Stimulated activated CD4-positive, alpha-beta T cell treated with anti-CD3 and anti-CD28 coated beads, Interleukin-4, amount 100 ng/mL, for 1 hour (primary cell): ENCODE measurements around the gene SERPINB1.

Experiments
- DNase-seq: peaks from one replicate; pipeline ENCODE4 v3.0.0-alpha.2; 2020

SERPINB1 gene

DNA sequence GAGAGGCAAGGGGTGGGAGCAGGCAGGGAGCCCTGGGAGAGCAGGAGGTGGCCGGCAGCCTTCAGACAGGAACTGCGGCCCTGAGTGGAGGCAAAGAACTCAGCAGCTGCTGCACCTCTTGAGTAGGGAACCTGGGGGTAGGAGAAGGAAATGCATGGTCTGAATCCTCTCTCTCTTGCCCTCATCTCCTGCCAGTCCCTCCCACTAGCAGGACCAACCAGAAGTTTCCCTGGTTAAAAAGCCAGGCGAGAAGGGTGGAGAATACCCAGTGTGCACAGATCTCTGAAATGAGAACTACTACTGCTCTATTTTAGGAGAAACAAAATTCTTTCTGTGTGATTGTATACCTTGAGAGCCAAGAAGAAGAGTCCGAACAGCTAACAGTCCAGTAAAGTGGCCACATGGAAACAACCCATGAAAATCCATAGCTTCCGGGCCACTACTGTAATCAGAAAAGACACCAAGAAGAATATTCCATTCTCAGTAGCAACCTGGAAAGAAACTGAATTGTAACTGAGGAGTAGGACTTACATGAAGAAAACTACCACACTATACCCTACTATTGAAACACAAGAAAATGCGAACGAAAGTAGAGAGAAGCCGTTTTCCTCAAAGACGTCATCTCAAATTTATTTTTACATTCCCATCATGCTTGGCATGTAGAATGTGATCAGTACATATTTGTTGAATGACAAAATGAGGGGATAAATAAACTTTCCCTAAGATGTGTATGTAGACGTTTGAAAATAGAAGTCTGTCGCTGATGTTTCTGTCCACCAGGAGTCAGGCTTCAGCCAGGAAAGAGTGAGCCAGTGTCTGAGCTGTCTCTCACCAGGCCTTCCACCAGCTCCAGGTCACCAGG lies 50.8 kb downstream of the SERPINB1 start:
- peak; percentile 39 for DNase-seq

DNA sequence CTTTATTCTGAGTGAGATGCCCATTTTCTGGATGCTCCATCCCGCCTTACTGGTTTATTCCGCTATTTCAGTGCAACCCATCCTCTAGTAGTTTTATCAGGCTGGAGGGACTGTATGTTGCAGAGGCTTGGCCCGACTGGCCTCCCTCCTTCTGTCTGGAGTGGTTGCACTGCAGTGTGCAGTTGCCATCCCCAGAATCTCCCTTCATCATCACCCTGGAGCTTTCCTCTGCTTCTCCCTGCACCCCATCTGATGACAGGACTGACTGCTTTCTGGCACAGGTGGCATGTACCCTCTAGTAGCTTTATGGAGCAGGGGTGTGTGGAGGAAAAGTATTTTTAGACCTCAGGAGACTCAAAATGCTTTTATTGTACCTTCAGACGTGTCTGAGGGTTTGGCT lies 55.4 kb downstream of the SERPINB1 start:
- DNase-seq = no peak

- no peak for DNase-seq
Observed at GRCh38 chr6:2784930-2785329, 56.7 kb downstream of the SERPINB1 start.

DNA sequence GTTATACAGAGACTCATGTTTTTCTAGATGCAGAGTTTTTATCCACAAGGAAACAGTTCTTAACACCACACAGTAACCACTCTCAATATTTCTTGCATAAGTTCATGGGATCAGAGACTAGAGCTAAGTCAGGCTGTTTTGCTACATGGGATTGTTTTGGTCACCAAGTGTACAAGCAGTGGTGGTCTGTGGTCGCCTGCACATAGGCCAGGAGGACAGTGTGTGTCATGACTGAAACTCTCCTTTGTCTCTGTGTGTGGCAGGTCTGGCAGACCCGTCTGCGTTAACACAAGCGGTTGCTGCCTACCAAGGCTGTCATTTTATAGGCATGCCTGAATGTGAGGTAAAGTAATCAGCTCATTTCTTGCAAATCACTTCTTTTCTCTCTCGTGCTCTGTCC lies 57.6 kb downstream of the SERPINB1 start:
- no peak for DNase-seq

- no peak for DNase-seq
Observed at GRCh38 chr6:2783188-2783963, 58.3 kb downstream of the SERPINB1 start.

GRCh38 chr6:2782825-2783187 lies 58.9 kb downstream of the SERPINB1 start:
- DNase-seq = no peak

DNA sequence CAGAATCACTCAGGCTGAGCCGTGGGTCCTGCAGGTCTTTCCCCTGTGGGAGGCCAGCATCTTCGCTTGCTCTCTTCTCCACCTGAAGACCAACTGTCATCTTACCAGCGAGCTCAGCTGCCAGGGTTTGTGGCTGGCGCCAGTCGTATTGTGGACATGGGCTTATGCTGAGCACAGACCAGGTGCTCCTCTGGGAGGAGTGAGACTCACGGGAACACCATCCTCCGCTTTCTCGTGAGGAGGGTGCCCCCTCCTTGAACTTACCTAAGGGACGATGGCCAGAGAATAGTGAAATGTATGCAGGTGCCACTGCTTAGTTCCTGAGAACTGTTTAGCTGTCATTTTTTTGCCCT lies 59.3 kb downstream of the SERPINB1 start:
- no peak for DNase-seq
